HG03457 (cell line): ENCODE data around the gene SORCS3.

Source experiments
- ATAC-seq: cut with Tn5 transposase; IDR thresholded peaks from one replicate; pipeline ENCODE4 v1.9.1; 2021; ENCODE audit warnings: moderate number of reproducible peaks; ENCODE audit not compliant: unreplicated experiment

Gene SORCS3

DNA sequence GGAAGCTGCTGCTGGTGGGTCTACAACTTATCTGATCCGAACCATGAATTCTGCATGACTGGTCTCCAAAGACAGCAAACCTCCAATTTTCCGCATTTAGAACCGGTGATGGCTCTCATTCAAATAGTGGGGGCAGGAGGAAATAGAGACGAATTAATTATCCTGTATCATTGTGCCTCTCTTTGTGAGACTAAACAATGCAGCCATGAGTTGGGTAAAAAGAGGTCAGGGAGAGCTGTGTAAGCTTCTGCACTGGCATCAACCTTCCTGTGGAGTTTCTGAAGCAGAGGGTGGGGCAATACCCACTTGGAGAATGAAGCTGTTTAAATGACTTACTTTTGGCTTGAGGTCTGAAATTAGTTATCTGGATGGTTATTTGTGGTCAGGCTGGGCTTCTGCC, 266.4 kb downstream of the SORCS3 start:
- ATAC-seq, result no peak

DNA sequence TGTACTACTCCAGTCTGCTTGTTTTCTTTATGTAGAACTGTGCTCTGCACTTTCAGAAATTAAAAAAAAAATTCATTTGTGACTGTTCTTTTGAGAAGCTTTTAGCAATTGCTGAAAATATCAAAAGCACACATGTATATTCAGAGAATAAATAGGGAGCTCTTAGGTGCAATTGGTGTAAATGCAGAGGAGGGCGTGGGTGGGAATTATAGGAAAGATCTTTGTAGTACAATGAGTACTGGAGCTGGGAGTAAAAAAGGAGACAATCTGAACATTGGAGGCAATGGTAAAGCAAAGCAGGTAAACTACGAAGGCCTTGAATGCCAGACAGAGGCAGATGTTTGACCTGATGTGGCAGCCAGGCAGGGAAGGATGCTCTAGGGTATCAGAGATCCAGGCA, 267.5 kb downstream of the SORCS3 start:
- ATAC-seq, result no peak

DNA sequence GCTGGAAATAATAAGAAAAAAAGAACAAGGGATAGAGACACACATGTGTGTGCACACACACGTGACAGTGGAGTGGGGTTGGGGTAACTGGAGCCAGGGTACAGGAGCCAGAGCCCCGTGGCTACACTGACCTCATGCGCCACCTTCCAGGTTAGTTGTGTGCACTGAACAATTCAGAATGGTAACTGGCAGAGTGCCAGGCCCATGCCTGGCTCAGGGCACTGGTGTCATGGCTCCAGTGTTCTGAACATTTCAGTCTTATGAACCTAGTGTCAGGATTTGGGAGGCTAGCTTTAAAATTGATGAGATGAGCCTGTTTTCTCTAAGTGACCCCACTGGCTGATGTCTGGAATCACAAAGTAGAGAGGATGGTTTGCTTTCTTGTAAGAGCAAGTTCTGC, 269.6 kb downstream of the SORCS3 start:
- ATAC-seq, result no peak

DNA sequence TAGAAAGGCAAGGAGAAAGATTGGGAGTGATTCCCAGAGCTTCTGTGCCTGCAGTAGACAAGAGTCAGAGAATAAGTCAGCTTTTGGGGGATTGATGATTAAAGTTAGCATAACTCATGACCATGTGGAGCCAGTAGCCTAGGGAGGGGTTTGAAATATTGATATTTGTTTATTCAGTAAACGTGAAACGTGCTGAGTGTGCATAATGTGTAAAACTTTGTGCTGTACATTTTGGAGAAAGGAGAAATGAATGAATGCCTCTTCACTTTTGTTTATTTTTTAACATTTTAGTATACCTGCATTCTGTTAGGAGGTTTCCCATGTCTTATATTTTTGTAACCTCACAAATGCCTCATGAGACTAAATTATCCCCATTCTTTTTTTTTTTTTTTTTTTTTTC, 272.3 kb downstream of the SORCS3 start:
- no peak for ATAC-seq

DNA sequence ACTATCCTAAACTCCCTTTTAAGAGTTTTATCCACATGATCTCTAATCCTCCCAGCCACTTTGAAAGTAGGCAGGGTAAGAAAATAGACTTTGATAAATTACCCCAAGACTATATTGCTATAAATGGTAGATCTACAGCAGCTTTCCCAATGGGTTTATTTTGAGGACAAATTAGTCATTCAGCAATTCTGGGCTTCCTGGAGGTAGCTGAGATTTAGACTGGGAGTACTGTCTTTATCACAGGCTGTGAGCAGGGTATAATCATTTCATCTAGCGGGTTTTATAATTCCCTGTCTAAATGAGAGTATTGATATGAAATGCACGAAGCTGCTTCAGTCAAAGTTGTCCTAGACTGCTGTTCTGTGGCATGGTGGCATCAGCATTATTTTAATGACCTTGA, 279.4 kb downstream of the SORCS3 start:
- ATAC-seq, result no peak

DNA sequence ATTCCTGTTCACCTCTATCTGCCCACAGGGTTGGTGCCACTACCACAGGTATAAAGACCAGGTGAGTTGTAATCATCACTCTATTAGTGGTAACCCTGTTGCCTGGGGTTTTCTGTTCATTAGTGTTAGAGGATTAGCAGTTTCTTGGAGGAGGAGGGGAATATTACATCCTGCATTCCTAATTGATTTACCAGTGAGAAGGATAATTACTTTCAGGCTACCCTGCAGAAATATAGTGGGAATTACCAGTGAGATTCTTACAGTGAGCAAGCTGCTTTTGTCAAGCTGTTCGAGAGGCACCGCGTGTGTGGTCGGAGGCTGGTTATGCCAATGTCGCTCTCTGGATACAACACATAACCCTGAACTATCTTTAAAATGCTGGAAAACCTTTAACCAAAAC, 280.7 kb downstream of the SORCS3 start:
- ATAC-seq, result no peak

DNA sequence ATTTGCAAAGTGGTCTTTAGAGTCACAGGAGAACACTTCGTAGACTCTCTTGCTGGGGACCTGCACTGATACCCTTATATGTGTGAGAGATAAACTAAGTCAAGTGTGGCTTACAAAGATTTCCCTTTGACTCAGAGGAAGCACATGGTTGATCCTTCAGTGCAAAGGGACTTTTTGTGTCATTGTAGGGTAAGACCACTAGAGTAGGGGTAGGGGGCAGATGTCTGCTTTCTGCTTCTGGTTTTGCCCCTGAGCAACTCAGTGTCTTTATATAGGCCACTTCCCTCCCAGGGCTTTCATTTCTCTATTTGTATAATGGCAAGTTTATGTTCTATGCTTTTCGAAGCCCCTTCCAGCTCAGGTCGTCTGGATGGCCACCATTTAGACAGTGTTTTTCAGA, 281.7 kb downstream of the SORCS3 start:
- ATAC-seq, result peak; percentile 61

DNA sequence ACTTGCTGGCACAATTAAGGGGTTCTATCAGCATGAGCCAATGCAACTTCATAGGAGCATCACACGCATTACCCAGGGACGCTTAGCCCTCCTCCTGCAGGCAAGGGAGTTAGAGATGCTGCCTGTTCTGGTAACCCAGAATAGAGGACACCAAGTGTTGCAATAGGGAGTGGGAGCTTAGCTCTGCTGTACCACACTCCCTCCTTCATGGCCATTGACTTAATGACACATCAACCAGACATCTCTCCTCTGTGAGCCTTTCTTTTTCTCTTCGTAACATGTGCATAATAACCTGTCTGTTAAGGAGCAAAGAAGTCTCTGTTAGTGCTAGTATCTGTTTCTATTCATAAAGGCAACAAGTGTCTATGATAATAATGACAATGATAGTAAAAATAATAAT, 282.4 kb downstream of the SORCS3 start:
- no peak for ATAC-seq

DNA sequence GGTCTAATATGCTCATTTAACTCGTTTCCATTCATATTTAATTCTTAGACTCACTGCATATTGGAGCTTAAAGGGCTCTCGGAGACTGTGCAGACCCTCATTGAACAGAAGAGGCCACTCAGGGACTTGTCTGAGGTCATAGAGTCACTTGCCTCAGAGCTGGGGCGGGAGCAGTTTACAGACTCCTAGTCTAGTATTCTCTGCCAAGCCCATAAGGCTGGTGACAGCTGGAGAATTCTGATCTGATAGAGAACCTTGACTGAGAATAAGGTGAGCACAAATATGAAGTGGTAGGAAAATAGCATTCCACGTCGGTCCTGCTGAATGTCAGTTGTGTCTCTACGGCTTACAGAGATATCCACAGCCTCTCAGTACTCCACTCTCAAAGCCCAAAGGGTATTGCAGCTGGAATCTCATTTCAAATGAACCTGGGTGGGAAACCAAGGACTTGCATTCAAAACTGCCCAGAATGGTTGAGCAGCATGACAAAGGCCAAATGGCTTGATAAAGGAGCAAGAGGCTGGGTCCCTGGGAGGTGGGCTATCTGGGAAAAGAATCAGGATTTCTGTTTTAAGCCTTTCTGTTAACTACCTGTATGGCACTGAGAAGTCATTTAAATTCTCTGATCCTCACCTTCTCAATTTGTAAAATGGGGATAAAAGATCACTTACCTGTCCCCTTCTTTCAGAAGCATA, 283.2 kb downstream of the SORCS3 start:
- no peak for ATAC-seq

DNA sequence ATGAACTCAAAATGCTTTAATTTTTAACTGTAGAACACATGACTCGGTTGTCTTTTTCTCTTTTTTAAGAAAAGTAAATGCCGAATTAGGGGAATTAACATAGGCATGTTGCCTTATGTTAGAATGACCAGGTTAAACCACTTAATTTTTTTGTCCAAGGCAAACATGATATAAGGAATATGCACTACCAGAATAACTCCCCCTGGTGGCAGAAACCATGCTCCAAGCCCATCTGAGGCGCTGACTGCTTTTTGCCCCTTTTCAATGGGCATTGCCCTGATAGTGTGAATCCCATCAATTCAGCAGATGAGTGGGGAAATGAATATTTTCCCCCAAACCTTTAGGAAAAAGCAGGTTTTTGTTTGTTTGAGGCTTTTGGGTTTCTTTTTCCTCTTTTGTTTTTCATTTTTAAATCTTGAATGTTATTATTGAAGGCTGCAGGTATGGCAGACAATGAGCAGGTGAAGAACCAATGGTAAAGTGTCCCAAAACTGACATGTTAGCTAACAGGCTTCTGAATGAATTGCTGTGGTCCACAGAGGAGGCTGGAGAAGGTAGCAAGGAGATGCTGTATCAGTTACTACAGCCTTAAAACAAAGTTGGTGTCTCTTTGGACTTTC, 284.3 kb downstream of the SORCS3 start:
- no peak for ATAC-seq

DNA sequence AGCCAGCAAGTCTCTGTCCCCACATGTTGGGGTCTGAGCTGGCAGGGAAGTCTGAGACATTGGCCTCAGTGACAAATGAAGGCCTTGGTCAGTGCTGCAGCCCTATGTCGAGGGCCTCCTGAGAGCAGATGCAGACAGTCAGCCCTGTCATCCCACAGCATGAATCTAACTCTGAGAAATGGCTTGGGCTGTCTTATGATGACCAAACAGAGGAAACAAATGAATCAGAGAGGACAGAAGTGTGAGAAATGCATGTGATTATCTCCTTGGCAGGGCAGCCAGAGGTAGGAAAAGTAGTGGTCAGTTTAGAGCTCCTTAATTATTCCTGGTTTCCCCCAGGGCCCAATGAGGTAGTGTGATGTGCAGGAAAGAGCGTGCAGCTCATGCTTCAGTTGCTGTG, 287.6 kb downstream of the SORCS3 start:
- no peak for ATAC-seq

DNA sequence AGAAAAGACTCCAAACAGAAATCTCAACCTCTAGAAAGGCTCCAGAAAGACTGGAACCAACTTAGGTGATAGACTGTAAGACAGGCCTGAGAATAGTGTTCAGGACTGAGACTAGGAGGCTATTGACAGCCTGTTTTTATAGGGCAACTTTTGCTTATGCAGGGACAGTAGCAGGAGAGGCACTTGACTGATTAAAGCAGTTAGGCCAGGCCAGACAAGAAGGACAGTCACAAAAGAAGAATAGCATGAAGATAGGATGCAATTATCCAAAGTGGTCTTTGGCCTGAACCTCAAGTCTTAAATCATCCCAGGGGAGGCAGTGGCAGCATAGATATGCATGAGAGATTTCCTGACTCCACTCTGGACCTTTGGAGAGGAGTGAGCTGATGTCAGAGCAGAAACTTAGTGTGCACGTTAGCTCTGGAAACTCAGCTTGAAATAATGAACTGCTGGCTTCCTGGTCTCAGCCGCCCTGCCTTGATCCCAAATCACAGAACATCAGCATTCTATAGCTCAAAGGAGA, 290.6 kb downstream of the SORCS3 start:
- ATAC-seq, result no peak

DNA sequence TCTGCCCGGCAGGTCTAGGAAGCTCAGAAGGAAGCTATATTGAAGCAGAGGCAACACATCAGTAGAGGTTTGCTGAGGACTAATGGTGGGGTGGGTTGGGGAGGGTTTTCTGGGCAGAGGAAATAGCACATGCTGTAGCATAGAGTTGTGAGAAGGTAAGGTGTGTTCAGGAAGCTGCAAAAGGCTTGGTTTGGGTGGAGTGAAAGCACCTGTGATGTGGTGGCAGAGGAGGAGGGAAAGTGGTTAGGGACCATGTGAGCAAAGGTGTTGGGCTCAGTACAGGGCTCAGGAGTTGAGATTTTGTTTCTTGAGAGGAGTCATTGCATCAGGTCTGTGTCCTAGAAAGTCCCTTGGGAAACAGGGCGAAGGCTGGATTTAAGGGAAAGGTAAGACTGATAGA, 294.6 kb downstream of the SORCS3 start:
- ATAC-seq, result no peak

DNA sequence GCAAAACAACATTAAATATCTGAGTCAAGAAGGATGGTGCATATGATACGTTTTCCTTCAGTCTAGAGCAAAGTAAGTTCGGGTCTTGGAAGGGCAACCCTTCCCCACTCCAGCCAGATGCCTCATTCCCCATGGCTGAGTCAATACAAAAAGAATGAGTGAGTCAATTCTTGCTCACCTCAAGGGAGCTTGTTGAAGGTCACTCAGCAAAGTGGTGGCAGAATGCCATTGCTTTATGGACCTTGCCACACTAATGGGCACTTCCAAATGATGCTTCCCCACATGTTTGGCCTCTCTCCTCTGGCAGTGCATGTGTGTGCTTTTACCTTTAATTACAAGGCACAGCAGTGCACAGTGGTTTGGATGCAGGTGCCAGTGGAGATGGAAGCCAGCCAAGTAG, 296.5 kb downstream of the SORCS3 start:
- ATAC-seq, result no peak

DNA sequence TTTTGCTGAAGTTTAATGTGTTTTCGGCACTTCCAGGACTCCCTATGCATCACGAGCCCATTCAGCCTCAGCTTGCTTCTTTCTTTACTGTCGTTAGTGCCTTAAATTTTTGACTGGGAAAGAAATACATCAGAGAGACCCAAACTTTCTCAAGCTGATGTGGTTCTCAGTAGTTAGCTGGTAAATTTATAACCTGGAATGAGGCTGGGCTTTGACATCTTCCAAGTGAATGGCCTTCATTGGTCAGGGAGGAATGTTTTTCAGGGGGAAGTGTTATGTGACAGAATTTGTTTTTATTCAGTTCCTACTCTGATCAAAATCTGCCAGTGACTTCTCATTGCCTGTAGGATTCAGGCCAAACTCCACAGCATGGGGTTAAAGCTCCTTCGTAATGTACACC, 296.9 kb downstream of the SORCS3 start:
- ATAC-seq, result no peak

DNA sequence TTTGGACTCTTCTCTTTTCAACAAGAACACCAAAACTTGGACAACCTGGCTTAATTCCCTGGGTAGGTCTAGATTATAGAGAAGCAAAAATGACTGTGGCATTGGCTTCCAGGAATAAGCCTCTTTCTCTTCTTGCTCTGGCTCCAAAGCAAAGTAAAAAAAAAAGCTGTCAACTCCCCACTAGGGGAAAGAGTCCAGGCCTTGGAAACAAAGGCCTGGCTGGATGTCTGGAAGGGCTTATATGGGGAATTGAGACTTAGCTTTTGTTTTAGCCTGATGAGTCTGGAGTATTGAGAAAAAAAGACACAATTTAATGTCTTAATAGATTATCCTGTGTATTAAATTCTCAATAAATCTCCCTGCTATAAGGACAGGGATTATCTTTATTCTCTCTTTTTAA, 300.6 kb downstream of the SORCS3 start:
- no peak for ATAC-seq

DNA sequence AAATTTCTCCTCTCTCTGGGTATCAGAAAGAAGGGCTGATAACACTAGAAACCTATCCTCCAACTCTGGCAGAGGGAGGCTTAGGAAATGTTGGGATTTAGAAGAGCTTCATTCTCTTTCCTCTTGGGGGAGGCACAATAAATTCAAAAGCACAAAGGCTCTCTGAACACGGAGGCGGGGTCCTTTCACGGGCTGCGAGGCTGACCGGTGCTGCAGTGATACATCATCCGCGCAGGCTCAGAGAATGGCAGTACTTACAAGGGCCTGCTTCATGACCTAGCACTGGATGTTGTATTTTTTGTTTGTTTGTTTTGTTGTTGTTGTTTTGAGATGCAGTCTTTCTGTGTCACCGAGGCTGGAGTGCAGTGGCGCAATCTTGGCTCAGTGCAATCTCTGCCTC, 306.2 kb downstream of the SORCS3 start:
- ATAC-seq, result no peak

DNA sequence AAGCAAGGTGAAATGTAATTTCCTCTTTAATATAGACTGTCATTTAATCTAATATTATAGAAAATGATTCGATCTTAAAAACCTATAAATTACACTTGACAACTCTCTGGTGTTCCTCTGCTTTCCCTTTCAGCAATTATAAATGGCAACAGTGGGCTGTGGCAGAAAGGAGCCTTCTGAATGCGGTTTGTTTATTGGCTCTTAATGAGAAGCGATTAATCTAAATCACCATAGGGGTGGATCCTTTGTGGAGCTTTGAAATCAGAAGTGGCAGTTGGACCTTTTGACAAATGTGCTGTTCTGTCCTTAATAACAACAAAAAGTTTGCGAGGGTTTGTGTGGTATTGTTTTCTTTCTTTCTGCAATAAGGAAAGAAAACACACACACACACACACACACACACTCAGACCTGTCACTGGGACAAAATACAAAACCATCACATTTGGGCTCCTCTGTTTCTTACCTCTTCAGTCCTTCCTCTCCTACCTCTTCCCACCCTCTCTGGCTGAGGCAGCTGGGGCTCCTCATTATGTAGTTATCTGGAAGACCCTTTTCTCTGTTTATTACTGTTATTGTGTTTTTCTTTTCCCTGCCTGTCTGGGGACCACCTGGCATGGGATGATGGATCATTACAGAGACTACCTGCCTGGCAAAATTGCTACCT, 316.2 kb downstream of the SORCS3 start:
- ATAC-seq, result no peak

DNA sequence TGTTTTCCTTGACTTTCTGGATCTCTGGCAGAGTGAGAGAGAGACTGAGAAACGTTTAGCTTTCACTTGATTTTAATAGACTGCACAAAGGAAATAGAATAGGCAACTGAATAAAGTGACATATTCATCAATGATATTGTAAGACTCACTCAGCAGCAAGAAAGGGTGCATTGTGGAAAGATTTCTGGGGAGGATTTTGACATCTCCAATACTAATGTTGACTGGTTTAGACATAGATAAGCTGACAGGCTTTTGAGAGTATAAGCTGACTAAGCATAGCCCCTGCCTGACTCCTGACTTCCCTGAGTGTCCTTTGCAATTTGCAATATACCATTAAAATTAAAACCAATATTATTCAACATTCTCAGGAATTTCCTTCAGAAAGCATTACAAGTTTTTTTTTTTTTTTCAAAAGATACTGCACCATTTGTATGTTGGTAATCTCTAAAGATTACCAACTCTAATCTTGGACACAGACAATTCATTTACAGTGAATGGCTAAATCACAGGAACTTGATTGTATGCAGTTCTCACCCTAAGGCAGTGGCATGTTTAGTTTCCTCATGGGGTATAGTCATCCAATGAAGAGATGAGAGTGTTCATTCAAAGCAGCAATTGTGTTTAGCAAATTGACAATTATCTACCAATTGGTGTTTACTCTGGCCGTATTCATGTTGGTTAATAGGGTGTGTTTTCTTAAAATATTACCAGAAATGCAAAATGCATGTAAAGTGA, 325.6 kb downstream of the SORCS3 start:
- no peak for ATAC-seq

DNA sequence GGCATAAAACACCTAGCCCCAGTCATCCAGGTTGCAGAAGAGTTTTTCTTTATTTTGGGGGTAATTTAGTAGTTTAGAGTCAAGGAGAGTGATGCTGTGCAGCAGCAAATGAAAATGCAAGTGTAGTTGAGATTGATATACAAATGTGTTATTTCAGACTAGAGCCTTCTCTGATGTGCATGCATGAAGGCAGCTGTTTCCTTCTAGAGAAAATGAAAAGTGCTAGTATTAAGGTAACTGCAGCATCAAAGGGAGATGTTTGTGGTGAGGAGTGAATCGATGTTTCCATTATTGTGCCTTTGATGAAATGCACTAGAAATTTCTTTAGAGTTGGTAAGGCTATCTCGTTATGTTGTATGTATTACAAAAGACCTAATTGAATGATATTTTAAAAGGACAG, 339.3 kb downstream of the SORCS3 start:
- ATAC-seq, result no peak

DNA sequence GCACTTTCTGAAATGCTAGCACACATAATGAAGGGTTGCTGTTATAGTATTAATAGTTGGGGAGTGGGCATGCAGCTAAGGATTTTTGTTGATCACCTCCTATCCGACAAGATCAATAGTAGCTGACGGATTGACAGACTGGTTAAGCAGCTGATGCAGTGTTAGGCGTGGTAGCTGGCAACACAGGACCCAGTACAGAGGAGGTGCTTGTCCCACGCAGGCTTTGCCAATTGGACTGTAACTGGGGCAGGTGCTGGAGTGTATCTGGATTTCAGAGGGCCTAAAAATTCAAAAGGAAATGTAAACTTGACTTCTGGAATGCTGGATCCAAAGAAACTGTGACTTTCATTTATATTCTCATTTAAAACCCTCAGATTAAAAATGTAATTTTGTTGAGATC, 340.9 kb downstream of the SORCS3 start:
- no peak for ATAC-seq

DNA sequence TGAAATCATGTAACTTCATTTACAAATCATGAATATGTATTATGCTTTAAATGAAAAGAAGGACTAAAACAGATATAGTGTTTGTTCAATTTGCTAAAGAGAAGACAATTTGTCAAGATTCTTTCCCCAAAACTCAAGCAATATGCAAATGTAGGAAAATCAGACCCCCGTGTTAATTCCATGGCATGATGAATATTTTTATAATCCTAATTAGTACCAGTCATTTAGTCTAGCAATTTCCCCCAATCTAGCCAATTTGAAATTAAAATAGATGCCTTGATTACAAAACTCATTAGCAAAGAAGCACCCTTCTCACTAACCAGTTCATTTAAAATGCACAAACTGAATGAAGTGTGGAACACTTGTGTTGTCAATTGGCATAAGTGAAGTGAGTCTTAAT, 347.6 kb downstream of the SORCS3 start:
- ATAC-seq, result no peak
